ENCODE results near the gene TNFRSF12A. TPM values are rescaled to one million over a fixed set of nuclear protein-coding genes. Genes with fewer than 3 reads are reported as not detected.

Gene TNFRSF12A
- total and polyA plus RNA-seq, 4 experiments from 2014 or later = 0.33 to 1.0 (median 0.58) TPM

- CTCF ChIA-PET (ENCODE audit: partially characterized antibody) = interaction anchor here (0.7 to 14.2 kb wide), 18 partner anchors 8 to 504 kb away, joined by 3 to 444 read pairs (median 4); partner anchors contain the start of genes CLDN6, CLDN9, HCFC1R1 and IL32
- peaks cover 2% of the 10 kb centered on the region in 2 donors for H3K27me3 Mint-ChIP-seq
- H3K36me3 Mint-ChIP-seq = no peaks in the 10 kb centered on the region
- H3K9me3 Mint-ChIP-seq = no peaks in the 10 kb centered on the region
- no peaks in the 10 kb centered on the region for H3K9me3 ChIP-seq (ENCODE audit: control insufficient read depth in 1 of 2, low read length in 2 of 2)
- intact Hi-C loops (cut with micrococcal nuclease) = no loop called here
- H3K36me3 ChIP-seq (ENCODE audit: insufficient read depth, low read length) = no peaks in the 10 kb centered on the region
- no peak overlapping the region for H3K27ac ChIP-seq (ENCODE audit: low read depth, low read length)
- H3K4me3 Mint-ChIP-seq = no peak overlapping the region
- H3K4me3 ChIP-seq (ENCODE audit: low read length in 2 of 2) = no peak overlapping the region
- no peak for DNase-seq
- peaks cover 13 to 31% (median 22%) of the 10 kb centered on the region in 4 donors for H3K4me1 Mint-ChIP-seq
- peaks cover 27% of the 10 kb centered on the region for H3K4me1 ChIP-seq (ENCODE audit: insufficient read depth, low read length)
- POLR2A ChIA-PET (ENCODE audit: partially characterized antibody) = interaction anchor here (0.8 to 7.6 kb wide), 9 partner anchors 8 to 146 kb away, joined by 3 to 89 read pairs (median 5); partner anchors contain the start of genes FLYWCH1, HCFC1R1, THOC6 and TNFRSF12A
- H3K27ac Mint-ChIP-seq = no peak overlapping the region
- no peaks in the 10 kb centered on the region for H3K27me3 ChIP-seq (ENCODE audit: insufficient read depth, low read length)
These were observed 15.8 kb upstream of the TNFRSF12A start for GRCh38 chr16:3004319-3004718.

GRCh38 chr16:3004781-3005284 is 15.3 kb upstream of the TNFRSF12A start:
- H3K36me3 Mint-ChIP-seq = no peaks in the 10 kb centered on the region
- H3K4me1 Mint-ChIP-seq = peaks cover 13 to 31% (median 22%) of the 10 kb centered on the region in 4 donors
- ChIA-PET POLR2A (ENCODE audit: partially characterized antibody) (interaction anchor here (0.8 to 7.6 kb wide), 4 partner anchors 17 to 25 kb away, joined by 4 to 89 read pairs (median 18); partner anchors contain the start of genes HCFC1R1, THOC6 and TNFRSF12A), CTCF (ENCODE audit: partially characterized antibody) (interaction anchor here (0.8 to 14.2 kb wide), 6 partner anchors 9 to 125 kb away, joined by 3 to 444 read pairs (median 3); partner anchors contain the start of genes CLDN6, HCFC1R1, THOC6 and TNFRSF12A)
- intact Hi-C loops (cut with micrococcal nuclease) = no loop called here
- no peaks in the 10 kb centered on the region for H3K9me3 ChIP-seq (ENCODE audit: control insufficient read depth in 1 of 2, low read length in 2 of 2)
- peak overlapping the region in 2 of 7 donors; percentile 6 to 35 for H3K27ac Mint-ChIP-seq
- no peak for DNase-seq
- H3K4me3 Mint-ChIP-seq = peak overlapping the region; percentile 46 to 85 (median 60)
- no peak overlapping the region for H3K27ac ChIP-seq (ENCODE audit: low read depth, low read length)
- no peaks in the 10 kb centered on the region for H3K36me3 ChIP-seq (ENCODE audit: insufficient read depth, low read length)
- peaks cover 2% of the 10 kb centered on the region in 2 donors for H3K27me3 Mint-ChIP-seq
- H3K4me3 ChIP-seq (ENCODE audit: low read length in 2 of 2) = no peak overlapping the region
- H3K4me1 ChIP-seq (ENCODE audit: insufficient read depth, low read length) = peaks cover 27% of the 10 kb centered on the region
- H3K9me3 Mint-ChIP-seq = no peaks in the 10 kb centered on the region
- no peaks in the 10 kb centered on the region for H3K27me3 ChIP-seq (ENCODE audit: insufficient read depth, low read length)

- intact Hi-C loops (cut with micrococcal nuclease) = no loop called here
- no peak for DNase-seq
- ChIA-PET POLR2A (ENCODE audit: partially characterized antibody) (interaction anchor here (0.7 to 7.6 kb wide), 7 partner anchors 14 to 51 kb away, joined by 3 to 89 read pairs (median 4); partner anchors contain the start of genes HCFC1R1, THOC6 and TNFRSF12A), CTCF (ENCODE audit: partially characterized antibody) (interaction anchor here (0.9 to 14.2 kb wide), 4 partner anchors 8 to 67 kb away, joined by 3 to 444 read pairs (median 4); partner anchors contain the start of genes CLDN6, HCFC1R1, THOC6 and TNFRSF12A)
- Histone ChIP-seq H3K27me3 (ENCODE audit: insufficient read depth, low read length) (no peaks in the 10 kb centered on the region), H3K27ac (ENCODE audit: low read depth, low read length) (no peak overlapping the region), H3K9me3 (ENCODE audit: control insufficient read depth in 1 of 2, low read length in 2 of 2) (no peaks in the 10 kb centered on the region), H3K4me3 (ENCODE audit: low read length in 2 of 2) (no peak overlapping the region), H3K4me1 (ENCODE audit: insufficient read depth, low read length) (peaks cover 27% of the 10 kb centered on the region), H3K36me3 (ENCODE audit: insufficient read depth, low read length) (no peaks in the 10 kb centered on the region)
- Mint-ChIP-seq H3K9me3 (no peaks in the 10 kb centered on the region), H3K27me3 (peaks cover 0 to 2% of the 10 kb centered on the region in 2 donors), H3K4me1 (peaks cover 13 to 31% (median 22%) of the 10 kb centered on the region in 4 donors), H3K4me3 (peak overlapping the region; percentile 11 to 89 (median 74)), H3K27ac (peak overlapping the region in 4 of 7 donors; percentile 41 to 81 (median 60)), H3K36me3 (no peaks in the 10 kb centered on the region)
These were observed 12.9 kb upstream of the TNFRSF12A start for GRCh38 chr16:3007059-3007956.

- Histone ChIP-seq H3K27me3 (ENCODE audit: insufficient read depth, low read length) (no peaks in the 10 kb centered on the region), H3K4me3 (ENCODE audit: low read length in 2 of 2) (peak overlapping the region in 1 of 2 donors; percentile 26), H3K36me3 (ENCODE audit: insufficient read depth, low read length) (no peaks in the 10 kb centered on the region), H3K27ac (ENCODE audit: low read depth, low read length) (no peak overlapping the region), H3K9me3 (ENCODE audit: control insufficient read depth in 1 of 2, low read length in 2 of 2) (no peaks in the 10 kb centered on the region), H3K4me1 (ENCODE audit: insufficient read depth, low read length) (peaks cover 27% of the 10 kb centered on the region)
- no peaks in the 10 kb centered on the region for H3K9me3 Mint-ChIP-seq
- peak in 2 of 5 donors; percentile 22 to 36 for DNase-seq
- peaks cover 0 to 2% of the 10 kb centered on the region in 2 donors for H3K27me3 Mint-ChIP-seq
- H3K27ac Mint-ChIP-seq = peak overlapping the region; percentile 41 to 81 (median 59)
- ChIA-PET CTCF (ENCODE audit: partially characterized antibody) (interaction anchor here (0.6 to 14.2 kb wide), 4 partner anchors 19 to 150 kb away, joined by 3 to 444 read pairs (median 4); partner anchors contain the start of genes CLDN6, HCFC1R1, THOC6 and TNFRSF12A), POLR2A (ENCODE audit: partially characterized antibody) (interaction anchor here (0.7 to 7.6 kb wide), 7 partner anchors 14 to 51 kb away, joined by 3 to 89 read pairs (median 4); partner anchors contain the start of genes HCFC1R1, THOC6 and TNFRSF12A)
- H3K4me1 Mint-ChIP-seq = peaks cover 13 to 31% (median 22%) of the 10 kb centered on the region in 4 donors
- no peaks in the 10 kb centered on the region for H3K36me3 Mint-ChIP-seq
- peak overlapping the region; percentile 49 to 89 (median 74) for H3K4me3 Mint-ChIP-seq
- intact Hi-C loops (cut with micrococcal nuclease) = no loop called here
These were observed 12.0 kb upstream of the TNFRSF12A start for GRCh38 chr16:3007957-3008689.

- Mint-ChIP-seq H3K4me1 (peaks cover 13 to 30% (median 22%) of the 10 kb centered on the region in 4 donors), H3K4me3 (peak overlapping the region in 5 of 8 donors; percentile 24 to 89 (median 74)), H3K36me3 (no peaks in the 10 kb centered on the region), H3K27me3 (peaks cover 0 to 2% of the 10 kb centered on the region in 2 donors), H3K9me3 (no peaks in the 10 kb centered on the region), H3K27ac (peak overlapping the region in 1 of 7 donors; percentile 51)
- ChIA-PET CTCF (ENCODE audit: partially characterized antibody) (interaction anchor here (0.6 to 14.2 kb wide), 2 partner anchors 18 to 150 kb away, joined by 3 to 444 read pairs; partner anchors contain the start of genes CLDN6, HCFC1R1, THOC6 and TNFRSF12A), POLR2A (ENCODE audit: partially characterized antibody) (interaction anchor here (1.3 to 7.6 kb wide), 3 partner anchors 13 to 23 kb away, joined by 4 to 89 read pairs (median 8); partner anchors contain the start of genes HCFC1R1, THOC6 and TNFRSF12A)
- Histone ChIP-seq H3K36me3 (ENCODE audit: insufficient read depth, low read length) (no peaks in the 10 kb centered on the region), H3K27me3 (ENCODE audit: insufficient read depth, low read length) (no peaks in the 10 kb centered on the region), H3K9me3 (ENCODE audit: control insufficient read depth in 1 of 2, low read length in 2 of 2) (no peaks in the 10 kb centered on the region), H3K27ac (ENCODE audit: low read depth, low read length) (no peak overlapping the region), H3K4me3 (ENCODE audit: low read length in 2 of 2) (no peak overlapping the region), H3K4me1 (ENCODE audit: insufficient read depth, low read length) (peaks cover 27% of the 10 kb centered on the region)
- intact Hi-C loops (cut with micrococcal nuclease) = no loop called here
- no peak for DNase-seq
These were observed 11.5 kb upstream of the TNFRSF12A start for GRCh38 chr16:3008690-3009037.

GRCh38 chr16:3009568-3010390 is 10.4 kb upstream of the TNFRSF12A start:
- Mint-ChIP-seq H3K27me3 (no peaks in the 10 kb centered on the region), H3K4me3 (no peak overlapping the region), H3K4me1 (peaks cover 13 to 31% (median 22%) of the 10 kb centered on the region in 4 donors), H3K36me3 (no peaks in the 10 kb centered on the region), H3K27ac (no peak overlapping the region), H3K9me3 (no peaks in the 10 kb centered on the region)
- ChIA-PET POLR2A (ENCODE audit: partially characterized antibody) (interaction anchor here (0.9 to 7.6 kb wide), 4 partner anchors 12 to 68 kb away, joined by 3 to 89 read pairs (median 6); partner anchors contain the start of genes HCFC1R1, THOC6 and TNFRSF12A), CTCF (ENCODE audit: partially characterized antibody) (interaction anchor here (14.2 kb wide), 1 partner anchor 17 kb away, joined by 444 read pairs; the partner anchor contains the start of genes CLDN6, HCFC1R1, THOC6 and TNFRSF12A)
- Histone ChIP-seq H3K36me3 (ENCODE audit: insufficient read depth, low read length) (no peaks in the 10 kb centered on the region), H3K27me3 (ENCODE audit: insufficient read depth, low read length) (no peaks in the 10 kb centered on the region), H3K27ac (ENCODE audit: low read depth, low read length) (no peak overlapping the region), H3K4me1 (ENCODE audit: insufficient read depth, low read length) (peaks cover 26% of the 10 kb centered on the region), H3K9me3 (ENCODE audit: control insufficient read depth in 1 of 2, low read length in 2 of 2) (no peaks in the 10 kb centered on the region), H3K4me3 (ENCODE audit: low read length in 2 of 2) (no peak overlapping the region)
- intact Hi-C loops (cut with micrococcal nuclease) = no loop called here
- no peak for DNase-seq
